H1 (cell line): ENCODE data around the gene GNG12.

Source experiments
- PHF8 ChIP-seq: fragments of 200-600 bp; sonication (generic); conservative IDR thresholded peaks from 2 replicates; pipeline ENCODE4 v1.7.1; 2012; ENCODE audit warnings: low read depth, mild to moderate bottlenecking, inconsistent platforms, low read length, moderate library complexity
- TAF1 ChIP-seq: IDR thresholded peaks from 2 replicates; pipeline ENCODE4 v1.6.1; 2011; ENCODE audit warnings: mild to moderate bottlenecking, low read depth, low read length
- TF ChIP-seq, protein P1 (sequence below), 3 experiments: IDR thresholded peaks; 1 replicate in 2 of 3; 2 replicates in 1 of 3; pipeline versions ENCODE4 v1.5.1 to v1.6.1; 2011; ENCODE audit warnings: low read length in 3 of 3, mild to moderate bottlenecking in 3 of 3, inconsistent platforms in 2 of 3, low read depth in 1 of 3, moderate library complexity in 1 of 3; ENCODE audit not compliant: insufficient read depth in 1 of 3; ENCODE audit errors: control extremely low read depth in 1 of 3

DNA sequence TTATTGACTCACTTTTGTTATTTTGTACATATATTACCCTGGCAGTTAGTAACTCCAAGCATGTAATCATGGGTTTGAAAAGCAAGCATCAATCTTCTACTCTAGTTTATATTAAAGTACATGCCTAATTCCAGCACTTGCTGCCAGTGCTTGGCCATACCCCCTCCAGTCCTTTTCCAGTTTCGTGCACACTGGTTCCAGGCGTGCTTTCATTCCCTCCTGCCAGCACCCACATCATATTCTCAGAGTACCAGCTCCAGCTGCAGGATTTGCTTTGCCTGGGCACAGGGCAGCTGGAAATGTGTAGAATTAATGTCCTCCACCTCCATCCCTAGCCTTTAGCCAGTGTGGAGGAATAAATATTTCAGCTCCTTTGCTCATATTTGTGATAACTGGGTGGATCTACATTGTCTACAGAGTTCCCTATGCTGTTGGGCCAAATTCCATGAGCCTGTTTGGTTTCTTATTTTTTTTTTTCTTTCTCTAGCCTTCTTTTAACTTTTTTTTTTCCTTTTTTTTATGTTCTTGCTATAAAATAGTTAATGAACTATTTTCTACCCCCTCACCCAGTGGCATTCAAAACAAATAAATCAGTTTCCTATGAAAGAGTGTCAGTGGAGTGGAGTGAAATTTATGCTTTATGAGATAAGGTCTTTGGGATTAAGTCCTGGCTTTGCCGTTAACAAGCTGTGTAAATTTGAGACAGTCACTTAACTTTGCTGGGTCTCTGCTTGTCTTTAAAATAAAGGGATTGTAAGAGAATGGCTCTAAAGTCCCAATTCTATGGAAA lies 2.6 kb upstream of the GNG12 start:
- TF ChIP-seq, protein P1, sequence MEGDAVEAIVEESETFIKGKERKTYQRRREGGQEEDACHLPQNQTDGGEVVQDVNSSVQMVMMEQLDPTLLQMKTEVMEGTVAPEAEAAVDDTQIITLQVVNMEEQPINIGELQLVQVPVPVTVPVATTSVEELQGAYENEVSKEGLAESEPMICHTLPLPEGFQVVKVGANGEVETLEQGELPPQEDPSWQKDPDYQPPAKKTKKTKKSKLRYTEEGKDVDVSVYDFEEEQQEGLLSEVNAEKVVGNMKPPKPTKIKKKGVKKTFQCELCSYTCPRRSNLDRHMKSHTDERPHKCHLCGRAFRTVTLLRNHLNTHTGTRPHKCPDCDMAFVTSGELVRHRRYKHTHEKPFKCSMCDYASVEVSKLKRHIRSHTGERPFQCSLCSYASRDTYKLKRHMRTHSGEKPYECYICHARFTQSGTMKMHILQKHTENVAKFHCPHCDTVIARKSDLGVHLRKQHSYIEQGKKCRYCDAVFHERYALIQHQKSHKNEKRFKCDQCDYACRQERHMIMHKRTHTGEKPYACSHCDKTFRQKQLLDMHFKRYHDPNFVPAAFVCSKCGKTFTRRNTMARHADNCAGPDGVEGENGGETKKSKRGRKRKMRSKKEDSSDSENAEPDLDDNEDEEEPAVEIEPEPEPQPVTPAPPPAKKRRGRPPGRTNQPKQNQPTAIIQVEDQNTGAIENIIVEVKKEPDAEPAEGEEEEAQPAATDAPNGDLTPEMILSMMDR (IDR thresholded peaks at IDR 0.05; ENCODE audit: control extremely low read depth in 1 of 3, insufficient read depth in 1 of 3, low read depth in 1 of 3, low read length in 3 of 3): no peak
- TF ChIP-seq TAF1 (no peak), PHF8 (no peak)
